ENCODE measurements around the gene PIEZO2.

Gene PIEZO2

GRCh38 chr18:11027862-11028261, 121.5 kb downstream of the PIEZO2 start:
- no peak for DNase-seq (ENCODE audit: low read depth)

DNA sequence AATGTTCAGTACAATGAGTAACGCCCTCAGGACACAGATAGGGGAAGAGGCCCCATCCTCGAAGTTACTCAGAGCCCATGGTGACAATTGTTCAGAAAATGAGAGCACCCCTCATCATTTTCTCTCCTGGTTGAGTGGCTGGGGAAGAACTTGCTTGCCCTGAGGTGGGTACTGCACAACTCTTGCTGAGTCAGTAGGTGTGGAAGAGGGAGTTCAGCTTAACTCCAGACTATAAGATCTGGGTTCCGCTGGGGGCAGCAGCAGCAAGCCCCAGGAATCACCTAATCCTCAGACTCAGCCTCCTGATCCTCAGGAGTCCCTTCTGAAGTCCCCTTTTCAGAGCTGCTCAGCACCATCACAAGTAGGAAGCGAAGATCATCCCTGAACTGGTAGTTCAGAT, 123.7 kb downstream of the PIEZO2 start:
- no peak for DNase-seq (ENCODE audit: low read depth)

- DNase-seq (ENCODE audit: low read depth) = no peak
Measured at GRCh38 chr18:11024928-11025669, 124.3 kb downstream of the PIEZO2 start.

- DNase-seq (ENCODE audit: low read depth) = no peak
Measured at GRCh38 chr18:11021477-11021876, 127.9 kb downstream of the PIEZO2 start.

DNA sequence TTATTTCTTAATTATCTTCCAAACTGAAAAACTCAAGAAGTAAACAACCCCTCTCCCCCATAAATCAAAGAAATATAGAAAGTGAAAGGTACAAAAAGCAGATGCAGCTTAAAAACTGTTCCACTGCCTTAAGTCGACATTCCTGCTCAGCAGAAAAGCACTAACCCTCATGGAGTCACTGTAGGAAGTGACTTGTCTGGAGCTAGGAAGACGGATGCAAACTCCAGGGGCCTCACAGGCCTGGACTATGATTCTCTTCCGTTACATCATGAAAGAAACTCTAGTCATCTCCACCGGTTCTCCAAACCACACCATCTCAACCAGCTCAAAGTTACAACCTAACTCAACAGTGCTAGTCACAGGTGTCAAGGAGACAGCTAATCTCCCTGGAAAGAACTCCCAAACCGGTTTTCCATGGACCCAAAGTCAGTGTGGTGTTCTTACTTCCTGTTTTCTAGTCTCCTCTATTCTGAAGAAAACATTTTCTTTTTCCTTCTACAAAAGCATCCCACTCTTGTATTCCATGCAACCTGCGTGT, 128.4 kb downstream of the PIEZO2 start:
- no peak for DNase-seq (ENCODE audit: low read depth)

DNA sequence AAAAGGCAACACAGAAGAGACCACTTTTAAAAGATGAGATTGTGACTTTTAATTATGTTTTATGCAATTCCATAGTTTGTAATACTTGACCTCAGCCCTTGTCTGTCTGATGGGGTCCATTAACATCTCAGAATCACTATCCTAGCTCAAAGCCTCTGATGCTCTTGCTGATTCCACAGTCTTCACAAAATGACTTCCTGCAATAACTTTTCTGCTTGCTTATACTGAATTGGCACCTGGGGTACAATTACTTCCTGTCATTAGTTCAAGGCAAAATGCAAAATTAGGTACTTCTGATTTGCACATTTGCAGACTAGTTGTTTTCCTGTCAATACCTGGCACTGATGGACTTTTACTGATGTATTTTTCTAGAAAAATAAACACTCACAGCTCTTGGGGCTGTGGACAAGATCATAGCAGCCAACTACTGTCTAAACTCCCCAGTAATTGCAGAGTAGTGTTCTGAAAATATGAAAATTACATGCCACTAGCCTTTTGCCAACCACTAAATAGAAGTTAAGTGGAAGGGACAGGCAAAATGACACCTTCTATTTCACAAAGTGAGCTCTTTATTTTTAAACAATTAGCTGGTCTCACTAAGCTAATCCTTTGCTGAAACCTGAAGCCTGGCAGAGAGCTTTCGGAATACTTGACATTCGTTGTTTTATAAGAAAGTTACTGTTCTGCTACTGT, 129.1 kb downstream of the PIEZO2 start:
- no peak for DNase-seq (ENCODE audit: low read depth)

DNA sequence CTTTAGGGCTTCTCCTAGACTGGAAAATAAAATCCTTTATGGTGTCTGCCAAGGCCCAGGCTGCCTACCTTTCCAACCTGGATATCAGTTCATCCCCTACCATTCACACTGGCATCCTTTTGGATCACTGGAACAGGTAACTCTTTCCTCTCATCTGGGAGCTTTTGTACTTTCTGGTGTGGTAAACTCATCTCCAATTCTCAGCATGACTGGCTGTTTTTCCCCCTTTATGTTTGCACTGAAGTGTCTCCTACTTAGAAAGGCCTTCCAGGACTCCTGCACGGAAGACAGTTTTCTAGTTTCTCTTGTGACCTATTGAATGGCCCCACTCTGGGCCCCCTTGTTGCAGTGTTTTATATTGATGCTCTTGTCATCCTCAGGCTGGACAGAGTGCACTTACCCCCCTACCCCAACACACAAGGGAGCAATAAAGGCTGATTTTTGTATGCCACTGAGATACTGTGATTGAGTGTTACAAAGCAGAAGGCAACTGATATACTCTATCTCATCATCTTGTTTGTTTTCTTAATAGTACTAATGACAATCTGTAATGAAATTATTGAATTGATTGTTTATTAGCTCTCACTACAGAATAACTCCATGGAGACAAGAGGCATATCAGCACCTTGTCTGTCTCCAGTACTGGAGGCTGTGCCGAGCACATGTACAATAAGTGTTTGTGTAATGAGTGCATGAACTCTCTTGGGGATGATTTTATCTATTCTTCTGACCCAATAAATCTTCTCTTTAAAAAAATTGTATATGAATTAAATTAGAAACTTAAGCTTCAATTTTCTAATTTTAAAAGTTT, 129.9 kb downstream of the PIEZO2 start:
- DNase-seq (ENCODE audit: low read depth) = no peak

DNA sequence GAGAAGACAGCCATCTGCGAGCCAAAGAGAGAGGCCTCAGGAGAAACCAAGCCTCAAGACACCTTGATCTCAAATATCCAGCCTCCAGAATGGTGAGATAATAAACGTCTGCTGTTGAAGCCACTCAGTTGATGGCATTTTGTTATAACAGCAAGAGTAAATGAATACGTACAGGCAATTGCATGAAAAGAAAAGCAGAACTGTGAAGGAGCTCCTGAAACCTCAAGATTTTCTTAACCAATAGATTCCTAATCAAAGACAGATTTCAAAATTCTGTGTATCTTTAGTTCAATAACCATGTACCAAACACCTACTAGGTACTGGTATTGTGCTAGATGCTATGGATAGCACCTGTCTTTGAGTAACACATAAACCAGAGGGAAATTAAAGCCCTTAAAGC, 139.5 kb downstream of the PIEZO2 start:
- DNase-seq (ENCODE audit: low read depth) = no peak

DNA sequence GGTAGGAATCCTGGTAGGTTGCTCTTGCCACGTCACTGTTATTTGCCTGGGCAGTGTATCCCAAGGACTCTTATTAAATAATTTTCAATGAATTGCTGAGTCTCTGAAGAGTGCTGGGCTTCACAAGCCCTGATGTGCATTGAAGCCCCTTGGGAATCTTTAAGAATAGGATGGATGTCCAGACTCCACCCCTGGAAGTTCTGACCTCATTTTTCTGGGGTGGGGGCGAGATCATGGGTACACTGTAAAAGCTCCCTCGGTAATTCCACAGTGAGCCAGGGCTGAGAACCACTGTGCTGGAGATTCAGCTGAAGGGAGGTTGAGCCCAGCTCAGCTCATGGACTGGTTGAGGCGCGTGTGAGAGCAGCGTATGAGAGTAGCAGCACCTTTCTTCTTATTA, 140.2 kb downstream of the PIEZO2 start:
- no peak for DNase-seq (ENCODE audit: low read depth)

DNA sequence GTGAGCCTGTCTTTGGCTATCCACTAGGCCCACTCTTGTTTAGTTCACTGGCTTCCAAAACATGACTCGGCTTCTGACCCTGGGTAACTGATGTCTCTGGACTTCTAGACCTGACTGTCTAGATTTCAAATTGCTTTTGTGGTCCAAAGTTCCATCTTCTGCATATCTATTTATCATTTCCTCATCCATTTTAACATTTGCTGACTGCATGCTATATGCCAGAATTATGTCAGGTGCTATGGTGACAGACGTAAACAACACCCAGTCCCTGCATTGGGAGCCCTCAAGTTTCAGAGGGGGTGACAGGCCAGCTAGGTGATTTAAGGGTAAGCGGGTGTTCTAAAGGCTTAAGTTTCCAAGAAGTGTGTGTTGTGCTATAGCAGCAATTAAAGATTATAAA, 140.9 kb downstream of the PIEZO2 start:
- no peak for DNase-seq (ENCODE audit: low read depth)

DNA sequence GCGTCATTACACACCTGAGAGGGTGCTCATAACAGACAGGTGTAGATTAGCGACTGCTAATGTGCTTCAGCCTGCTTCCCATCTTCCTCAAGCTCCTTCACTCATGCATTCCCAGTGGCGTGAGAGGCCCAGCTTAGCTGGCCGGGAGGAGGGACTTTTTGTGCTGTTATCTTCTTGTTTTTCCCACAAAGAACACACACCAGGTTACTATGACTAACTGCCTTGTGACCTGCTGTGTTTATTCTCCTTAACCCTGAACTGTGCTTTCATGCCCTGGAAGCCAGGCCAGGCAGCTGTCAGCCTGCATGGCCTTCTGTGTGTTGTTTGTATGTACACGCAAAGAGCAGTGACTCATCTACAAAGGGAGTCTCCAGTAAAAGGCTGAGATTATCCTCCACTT, 143.8 kb downstream of the PIEZO2 start:
- no peak for DNase-seq (ENCODE audit: low read depth)

DNA sequence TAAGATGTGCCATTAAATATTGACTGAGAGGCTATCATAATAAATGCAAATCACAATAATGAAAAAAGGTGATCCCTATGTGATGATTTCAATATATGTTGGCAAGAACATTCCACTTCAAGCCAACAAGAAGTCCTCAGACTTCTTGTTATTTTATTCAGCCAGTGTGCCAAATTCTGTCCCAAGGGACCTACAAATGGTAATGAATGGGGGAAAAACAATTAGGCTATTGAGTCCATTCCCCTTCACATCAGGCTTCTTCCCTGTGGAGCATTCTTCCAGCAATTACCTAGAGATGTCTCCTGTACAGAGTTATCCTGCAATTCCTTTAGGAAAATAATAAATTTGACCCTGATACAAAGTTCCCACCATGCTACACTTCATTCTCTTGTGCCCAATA, 144.4 kb downstream of the PIEZO2 start:
- no peak for DNase-seq (ENCODE audit: low read depth)

DNA sequence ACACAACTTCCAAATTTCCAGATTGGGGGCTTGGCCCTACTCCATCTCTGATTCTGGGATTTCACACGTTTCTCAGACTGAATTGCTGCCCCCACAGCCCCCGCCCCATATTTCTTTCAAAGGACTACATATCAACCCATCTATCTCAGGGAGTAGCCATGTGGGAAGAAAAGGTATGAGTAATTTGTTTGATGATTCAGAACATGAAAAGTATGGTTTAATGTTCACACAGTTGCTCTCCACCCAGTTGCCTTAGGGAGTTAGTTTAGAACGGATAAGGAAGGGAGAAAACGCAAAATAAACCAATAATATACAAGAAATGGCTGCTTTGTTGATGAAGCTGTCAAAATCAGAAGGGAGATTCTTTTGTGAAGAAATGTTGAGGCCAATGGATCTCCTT, 145.1 kb downstream of the PIEZO2 start:
- no peak for DNase-seq (ENCODE audit: low read depth)

DNA sequence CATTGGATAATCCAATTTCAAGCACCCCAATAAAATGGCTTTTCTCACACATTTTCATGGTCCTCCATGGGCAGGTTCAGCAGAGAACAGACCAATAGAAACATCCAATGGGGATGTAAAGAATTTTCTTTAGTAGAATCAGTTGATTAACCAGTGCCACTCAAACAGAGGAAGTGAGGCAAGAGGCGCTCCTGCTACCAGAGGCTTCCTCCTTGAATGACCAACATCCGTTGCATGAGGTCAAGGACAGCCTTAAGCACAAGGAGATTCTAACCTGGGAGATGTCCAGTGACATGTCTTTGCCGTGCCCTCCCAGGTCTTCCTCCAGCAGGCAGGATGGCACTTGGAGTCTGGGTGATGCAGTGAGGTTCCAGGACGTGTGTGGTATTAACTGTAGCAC, 146.6 kb downstream of the PIEZO2 start:
- no peak for DNase-seq (ENCODE audit: low read depth)

DNA sequence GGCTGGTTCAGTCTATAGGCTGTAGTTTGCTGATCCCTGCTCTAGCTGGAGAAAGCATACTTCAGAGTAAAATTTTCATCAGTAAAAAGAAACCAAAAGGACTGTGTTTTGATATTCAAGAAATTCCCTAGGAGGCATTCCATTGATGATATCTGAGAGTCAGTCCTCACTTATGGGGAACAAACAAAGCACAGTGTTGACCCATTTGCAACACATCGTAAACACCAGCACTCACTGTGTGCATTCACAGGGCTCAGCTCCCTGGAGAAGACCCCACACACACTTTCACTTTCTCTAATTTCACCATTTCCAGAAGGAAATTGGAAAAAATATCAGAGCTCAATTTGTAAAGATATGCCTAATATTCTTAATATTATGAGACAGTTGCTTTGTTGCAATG, 147.1 kb downstream of the PIEZO2 start:
- no peak for DNase-seq (ENCODE audit: low read depth)

DNA sequence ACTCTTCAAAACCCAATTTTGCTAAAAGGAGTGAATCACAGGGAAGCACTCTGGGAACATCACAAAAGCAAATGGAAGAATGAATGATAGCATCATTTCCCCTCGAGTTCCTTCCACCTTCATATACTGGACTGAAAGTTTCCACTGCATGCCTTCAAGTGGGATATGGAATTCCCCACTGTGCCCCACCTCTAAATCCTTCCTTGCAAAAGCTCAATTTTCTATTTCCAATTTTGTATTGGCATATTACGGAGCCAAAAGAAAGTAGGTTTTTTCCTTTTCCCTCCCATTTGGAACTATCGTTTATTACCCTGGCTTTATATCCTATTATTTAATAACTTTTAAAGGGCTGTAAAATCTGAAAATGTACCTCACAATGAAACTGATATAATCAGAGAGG, 149.3 kb downstream of the PIEZO2 start:
- no peak for DNase-seq (ENCODE audit: low read depth)

GRCh38 chr18:10997885-10998284, 151.5 kb downstream of the PIEZO2 start:
- no peak for DNase-seq (ENCODE audit: low read depth)

DNA sequence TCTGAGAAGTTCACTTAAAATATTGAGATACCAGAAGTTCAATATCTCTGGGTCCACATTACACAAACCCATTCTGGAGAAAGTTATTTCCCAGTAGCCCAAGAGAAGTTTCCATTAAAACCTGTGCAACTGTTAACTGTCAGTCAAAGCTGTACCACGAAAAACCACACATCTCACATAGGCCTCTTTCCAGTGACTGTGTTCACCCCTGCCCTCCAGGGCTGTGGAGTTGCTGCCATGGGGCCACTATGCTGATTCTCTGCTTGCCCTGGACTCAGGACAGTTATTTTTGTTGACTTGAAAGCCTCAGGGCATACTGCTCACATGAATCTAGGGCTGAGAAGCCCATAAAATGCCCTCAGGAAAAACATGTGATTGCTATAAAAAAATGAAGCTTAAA, 153.8 kb downstream of the PIEZO2 start:
- DNase-seq (ENCODE audit: low read depth) = no peak

- DNase-seq (ENCODE audit: low read depth) = no peak
Measured at GRCh38 chr18:10989486-10989885, 159.9 kb downstream of the PIEZO2 start.

GRCh38 chr18:10985689-10986088, 163.7 kb downstream of the PIEZO2 start:
- no peak for DNase-seq (ENCODE audit: low read depth)

GRCh38 chr18:10979411-10979810, 170.0 kb downstream of the PIEZO2 start:
- no peak for DNase-seq (ENCODE audit: low read depth)

DNA sequence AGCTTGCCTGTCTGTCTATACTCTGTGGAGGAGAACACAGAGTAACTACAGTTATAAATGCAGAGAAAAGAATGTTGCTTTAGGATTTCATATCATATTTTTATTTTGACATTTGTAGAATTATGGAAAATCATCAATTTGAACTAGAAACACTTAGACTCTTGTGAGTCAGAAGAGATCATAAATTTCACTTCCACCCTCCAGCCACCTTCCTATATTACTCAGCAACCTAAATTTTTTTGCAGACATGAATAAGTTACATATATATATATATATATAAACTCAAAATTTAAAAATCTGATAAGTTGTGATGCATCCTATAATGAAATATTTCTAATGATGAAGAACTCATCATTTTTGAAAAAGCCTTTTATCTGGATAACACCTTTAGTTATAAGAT, 172.3 kb downstream of the PIEZO2 start:
- no peak for DNase-seq (ENCODE audit: low read depth)
